Hepatocyte (in vitro differentiated cells): Measurements from ENCODE around the gene TBC1D8.

ENCODE experiments used
- EZH2 ChIP-seq: fragments of 200-600 bp; sonication (generic); IDR thresholded peaks from 2 replicates; pipeline ENCODE4 v1.6.1; 2016; ENCODE audit warnings: antibody characterized with exemption, mild to moderate bottlenecking, borderline replicate concordance
- TF ChIP-seq, protein P1 (sequence below): fragments of 200-600 bp; sonication (generic); IDR thresholded peaks from 2 replicates; pipeline ENCODE4 v1.5.1; 2016; ENCODE audit warnings: antibody characterized with exemption, mild to moderate bottlenecking; ENCODE audit not compliant: poor library complexity

DNA sequence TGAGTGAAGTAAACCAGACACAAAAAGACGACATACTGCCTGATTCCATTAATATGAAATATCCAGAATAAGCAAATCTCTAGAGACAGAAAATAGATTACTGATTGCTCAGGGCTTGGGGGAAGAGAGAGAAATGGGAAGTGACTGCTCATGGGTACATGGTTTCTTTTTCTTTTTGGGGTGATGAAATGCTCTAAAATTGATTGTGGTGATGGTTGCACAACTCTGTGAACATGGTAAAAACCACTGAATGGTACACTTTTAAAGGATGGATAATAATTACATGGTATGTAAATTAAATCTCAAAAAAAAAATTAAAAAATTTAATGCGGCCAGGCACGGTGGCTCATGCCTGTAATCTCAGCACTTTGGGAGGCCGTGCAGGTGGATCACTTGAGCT lies 109.8 kb downstream of the TBC1D8 start:
- TF ChIP-seq, protein P1, sequence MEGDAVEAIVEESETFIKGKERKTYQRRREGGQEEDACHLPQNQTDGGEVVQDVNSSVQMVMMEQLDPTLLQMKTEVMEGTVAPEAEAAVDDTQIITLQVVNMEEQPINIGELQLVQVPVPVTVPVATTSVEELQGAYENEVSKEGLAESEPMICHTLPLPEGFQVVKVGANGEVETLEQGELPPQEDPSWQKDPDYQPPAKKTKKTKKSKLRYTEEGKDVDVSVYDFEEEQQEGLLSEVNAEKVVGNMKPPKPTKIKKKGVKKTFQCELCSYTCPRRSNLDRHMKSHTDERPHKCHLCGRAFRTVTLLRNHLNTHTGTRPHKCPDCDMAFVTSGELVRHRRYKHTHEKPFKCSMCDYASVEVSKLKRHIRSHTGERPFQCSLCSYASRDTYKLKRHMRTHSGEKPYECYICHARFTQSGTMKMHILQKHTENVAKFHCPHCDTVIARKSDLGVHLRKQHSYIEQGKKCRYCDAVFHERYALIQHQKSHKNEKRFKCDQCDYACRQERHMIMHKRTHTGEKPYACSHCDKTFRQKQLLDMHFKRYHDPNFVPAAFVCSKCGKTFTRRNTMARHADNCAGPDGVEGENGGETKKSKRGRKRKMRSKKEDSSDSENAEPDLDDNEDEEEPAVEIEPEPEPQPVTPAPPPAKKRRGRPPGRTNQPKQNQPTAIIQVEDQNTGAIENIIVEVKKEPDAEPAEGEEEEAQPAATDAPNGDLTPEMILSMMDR: no peak
- no peak for TF ChIP-seq EZH2
